Gastrocnemius medialis (tissue), 4 donors: ENCODE results near the gene CCDC134. TPM values are rescaled to one million over a fixed set of nuclear protein-coding genes. Genes with fewer than 3 reads are reported as not detected.

Source experiments
- ATAC-seq, 2 donors: fragments of 150-250 bp; one replicate each; pipeline ENCODE4 v1.9.1; 2016
- DNase-seq, 2 donors: peaks; one replicate each; pipeline ENCODE4 v3.0.0-alpha.2; 2019
- H3K27ac ChIP-seq, 4 donors: fragments of 200-600 bp; sonication (generic); 1 replicate in 1 of 4; 2 replicates in 3 of 4; pipeline ENCODE4 v1.5.1; 2016 to 2018; ENCODE audit warnings: mild to moderate bottlenecking in 2 of 4, moderate library complexity in 1 of 4
- H3K27me3 ChIP-seq, 3 donors: fragments of 200-600 bp; sonication (generic) in 2 of 3; 1 replicate in 1 of 3; 2 replicates in 2 of 3; pipeline versions ENCODE4 v1.5.1 to v1.6.0; 2016 to 2019; ENCODE audit warnings: mild to moderate bottlenecking in 1 of 3, moderate library complexity in 1 of 3
- H3K36me3 ChIP-seq, 2 donors: fragments of 200-600 bp; sonication (generic) in 1 of 2; one replicate each; pipeline ENCODE4 v1.5.1; 2017 to 2018
- H3K4me1 ChIP-seq, 2 donors: fragments of 200-600 bp; sonication (generic) in 1 of 2; one replicate each; pipeline ENCODE4 v1.5.1; 2016 to 2017; ENCODE audit warnings: mild to moderate bottlenecking in 2 of 2
- H3K4me3 ChIP-seq, 4 donors: fragments of 200-600 bp; sonication (generic) in 3 of 4; 1 replicate in 1 of 4; 2 replicates in 3 of 4; pipeline ENCODE4 v1.5.1; 2016 to 2019; ENCODE audit warnings: mild to moderate bottlenecking in 2 of 4
- H3K9me3 ChIP-seq, 3 donors: fragments of 200-600 bp; sonication (generic) in 2 of 3; 1 replicate in 1 of 3; 2 replicates in 2 of 3; pipeline ENCODE4 v1.5.1; 2016 to 2019
- CTCF ChIP-seq, 5 experiments: fragments of 450-650 bp in 3 of 5; fragments of 200-600 bp in 2 of 5; sonication (generic) in 2 of 5; IDR thresholded peaks in 4 of 5; conservative IDR thresholded peaks in 1 of 5; 1 replicate in 4 of 5; 2 replicates in 1 of 5; pipeline ENCODE4 v1.5.1; 2016 to 2019; ENCODE audit warnings: antibody characterized with exemption in 5 of 5, mild to moderate bottlenecking in 3 of 5, moderate library complexity in 3 of 5
- POLR2A ChIP-seq, 2 donors: fragments of 450-650 bp; IDR thresholded peaks; one replicate each; pipeline ENCODE4 v1.6.1; 2017; ENCODE audit warnings: antibody characterized with exemption in 2 of 2, mild to moderate bottlenecking in 2 of 2, moderate library complexity in 2 of 2
- in situ Hi-C, 4 donors: fragments of 200-750 bp; cut with MboI; loops; one replicate each; pipeline versions ENCODE4 v1.15.0 to v1.8.0; 2017; ENCODE audit warnings: low sequenced_read_pairs in 4 of 4
- intact Hi-C: fragments of 100-400 bp; cut with DNase I; formaldehyde crosslinking; loops from one replicate; pipeline ENCODE4 v1.15.1; 2023; ENCODE audit warnings: low total_unique reads
- total RNA-seq, 4 donors: library from RNA; depleted of rRNA; stranded (reverse); fragments of >200 nt; gene quantifications; one replicate each; pipeline versions ENCODE4 v1.1.0 to v1.2.3, GENCODE V29; 2016

Gene CCDC134
- total RNA-seq, 4 donors from 2014 or later = 3.3 to 7.7 (median 6.0) TPM

GRCh38 chr22:41815716-41816115, 15.2 kb downstream of the CCDC134 start:
- peaks cover 14 to 22% of the 10 kb centered on the region in 2 donors for H3K4me1 ChIP-seq
- in situ Hi-C loops (no loop called here), intact Hi-C loops (no loop called here)
- peaks cover 0 to 11% of the 10 kb centered on the region in 2 donors for H3K36me3 ChIP-seq
- peak overlapping the region; percentile 64 to 78 (median 72) for H3K27ac ChIP-seq
- no peaks in the 10 kb centered on the region for H3K9me3 ChIP-seq
- TF ChIP-seq POLR2A (IDR thresholded peaks at IDR 0.05) = no peak
- TF ChIP-seq CTCF (IDR thresholded peaks at IDR 0.05 in 4 of 5, conservative IDR thresholded peaks at IDR 0.05 in 1 of 5) = no peak
- no peaks in the 10 kb centered on the region for H3K27me3 ChIP-seq
- DNase-seq (no peak), ATAC-seq (no peak)
- no peak overlapping the region for H3K4me3 ChIP-seq

GRCh38 chr22:41816241-41816640, 15.8 kb downstream of the CCDC134 start:
- Histone ChIP-seq H3K36me3 (peaks cover 0 to 6% of the 10 kb centered on the region in 2 donors), H3K4me3 (no peak overlapping the region), H3K9me3 (no peaks in the 10 kb centered on the region), H3K27me3 (no peaks in the 10 kb centered on the region), H3K4me1 (peaks cover 14 to 22% of the 10 kb centered on the region in 2 donors), H3K27ac (peak overlapping the region; percentile 64 to 78 (median 72))
- DNase-seq (peak; percentile 42 to 69), ATAC-seq (peak; percentile 95 to 96)
- TF ChIP-seq POLR2A (IDR thresholded peaks at IDR 0.05) (no peak), CTCF (IDR thresholded peaks at IDR 0.05 in 4 of 5, conservative IDR thresholded peaks at IDR 0.05 in 1 of 5) (no peak)
- in situ Hi-C loops = no loop called here
- intact Hi-C loops = no loop called here

GRCh38 chr22:41816871-41817270, 16.4 kb downstream of the CCDC134 start:
- no peak for DNase-seq
- Histone ChIP-seq H3K4me1 (peaks cover 14 to 22% of the 10 kb centered on the region in 2 donors), H3K9me3 (no peaks in the 10 kb centered on the region), H3K27ac (peak overlapping the region; percentile 64 to 78 (median 72)), H3K4me3 (no peak overlapping the region), H3K36me3 (no peaks in the 10 kb centered on the region), H3K27me3 (no peaks in the 10 kb centered on the region)
- in situ Hi-C loops = no loop called here
- intact Hi-C loops = no loop called here
- no peak for TF ChIP-seq POLR2A (IDR thresholded peaks at IDR 0.05)
- no peak for TF ChIP-seq CTCF (IDR thresholded peaks at IDR 0.05 in 4 of 5, conservative IDR thresholded peaks at IDR 0.05 in 1 of 5)
- ATAC-seq = peak; percentile 5 to 9

- Histone ChIP-seq H3K27me3 (no peaks in the 10 kb centered on the region), H3K9me3 (no peaks in the 10 kb centered on the region), H3K36me3 (no peaks in the 10 kb centered on the region), H3K4me3 (no peak overlapping the region), H3K27ac (no peak overlapping the region), H3K4me1 (peaks cover 14 to 22% of the 10 kb centered on the region in 2 donors)
- in situ Hi-C loops (no loop called here), intact Hi-C loops (no loop called here)
- TF ChIP-seq CTCF (IDR thresholded peaks at IDR 0.05 in 4 of 5, conservative IDR thresholded peaks at IDR 0.05 in 1 of 5) = no peak
- ATAC-seq (no peak), DNase-seq (no peak)
Measured at GRCh38 chr22:41818011-41818410, 17.5 kb downstream of the CCDC134 start.

GRCh38 chr22:41818596-41818995, 18.1 kb downstream of the CCDC134 start:
- no peak overlapping the region for H3K27ac ChIP-seq
- no peak overlapping the region for H3K4me3 ChIP-seq
- peaks cover 14 to 22% of the 10 kb centered on the region in 2 donors for H3K4me1 ChIP-seq
- ATAC-seq (no peak), DNase-seq (no peak)
- no peak for TF ChIP-seq POLR2A (IDR thresholded peaks at IDR 0.05)
- no peak for TF ChIP-seq CTCF (IDR thresholded peaks at IDR 0.05 in 4 of 5, conservative IDR thresholded peaks at IDR 0.05 in 1 of 5)
- no peaks in the 10 kb centered on the region for H3K36me3 ChIP-seq
- in situ Hi-C loops = no loop called here
- intact Hi-C loops = no loop called here
- H3K27me3 ChIP-seq = no peaks in the 10 kb centered on the region
- H3K9me3 ChIP-seq = no peaks in the 10 kb centered on the region
